HG03175 (cell line): Measurements from ENCODE around the gene SZT2.
A peak's percentile ranks its signal among the peaks of the same experiment; 100 is the strongest.
"Not testable (repeated sequence)": the region's sequence is repeated elsewhere in the genome, so short reads cannot be mapped to it uniquely, and the experiment has no call there.

Experiments used
- ATAC-seq: cut with Tn5 transposase; IDR thresholded peaks from one replicate; pipeline ENCODE4 v1.9.1; 2021; ENCODE audit warnings: mild to moderate bottlenecking, moderate library complexity; ENCODE audit not compliant: unreplicated experiment

Gene SZT2

DNA sequence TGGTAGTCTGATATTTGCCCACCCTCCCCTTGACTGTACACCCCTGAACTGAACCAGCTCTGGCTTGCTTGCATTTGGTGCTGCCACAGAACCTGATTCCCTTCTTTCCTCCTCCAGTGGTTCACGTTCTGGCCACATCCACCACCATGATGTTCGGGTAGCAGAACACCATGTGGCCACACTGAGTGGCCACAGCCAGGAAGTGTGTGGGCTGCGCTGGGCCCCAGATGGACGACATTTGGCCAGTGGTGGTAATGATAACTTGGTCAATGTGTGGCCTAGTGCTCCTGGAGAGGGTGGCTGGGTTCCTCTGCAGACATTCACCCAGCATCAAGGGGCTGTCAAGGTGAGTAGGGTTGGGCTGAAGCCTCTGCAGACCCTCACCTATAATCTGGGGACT, 29.1 kb upstream of the SZT2 start:
- no peak for ATAC-seq

DNA sequence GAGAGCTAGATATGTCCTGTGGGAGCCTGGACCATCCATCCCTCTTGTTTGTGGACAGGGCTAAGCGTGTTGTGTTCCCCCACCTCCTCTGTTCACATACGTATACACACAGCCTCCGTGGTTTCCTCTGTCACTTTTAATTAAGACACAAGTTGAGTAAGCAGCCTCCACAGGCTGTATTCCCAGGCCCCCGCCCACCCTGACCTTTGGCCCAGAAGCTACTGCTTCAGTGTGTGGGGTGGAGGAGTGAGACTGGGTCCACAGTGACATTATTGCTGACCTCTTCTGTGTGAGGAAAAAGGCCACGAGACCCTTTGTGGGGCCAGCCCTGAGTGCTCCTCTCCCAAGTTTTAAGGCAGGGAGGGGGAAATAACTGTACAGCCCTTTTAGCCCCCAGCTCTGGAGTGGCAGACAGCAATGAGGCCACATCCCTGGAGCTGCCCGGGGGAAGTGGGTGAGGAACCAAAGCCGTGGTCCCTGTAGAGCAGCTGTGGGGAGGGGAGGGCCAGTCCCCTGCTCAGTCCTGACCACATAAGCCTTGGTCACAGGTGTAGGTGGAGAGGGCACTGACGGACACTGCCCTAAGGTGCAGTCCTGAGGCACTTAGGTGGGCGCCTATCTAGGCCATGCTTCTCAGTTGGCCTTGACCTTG, 26.3 kb upstream of the SZT2 start:
- no peak for ATAC-seq

DNA sequence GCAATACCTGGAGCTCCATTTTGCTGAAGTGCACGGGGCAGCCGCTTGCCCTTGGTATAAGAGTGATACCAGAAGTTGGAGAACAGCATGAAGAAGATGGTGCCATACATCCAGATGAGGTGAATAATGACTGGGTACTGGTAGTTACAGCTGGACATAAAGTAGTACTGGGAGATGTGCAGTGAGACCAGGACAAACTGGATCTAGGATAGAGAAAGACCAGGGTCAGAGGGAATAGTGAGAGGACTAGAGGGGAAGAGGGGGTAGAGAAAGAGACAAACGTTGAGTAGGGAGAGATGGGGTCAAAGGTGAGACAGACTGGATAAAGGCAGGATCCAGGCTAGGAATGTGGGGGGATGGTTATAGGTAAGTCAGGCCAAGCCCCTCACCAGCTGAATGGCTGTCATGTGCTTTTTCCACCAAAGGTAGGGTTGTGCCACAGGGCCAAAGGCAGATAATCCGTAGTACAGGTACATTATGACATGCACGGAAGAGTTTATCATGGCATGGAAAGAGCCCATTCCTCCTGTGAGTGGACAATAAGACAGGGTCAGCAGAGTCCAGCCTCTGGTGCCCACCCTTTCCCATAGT, 25.7 kb upstream of the SZT2 start:
- ATAC-seq, result no peak

DNA sequence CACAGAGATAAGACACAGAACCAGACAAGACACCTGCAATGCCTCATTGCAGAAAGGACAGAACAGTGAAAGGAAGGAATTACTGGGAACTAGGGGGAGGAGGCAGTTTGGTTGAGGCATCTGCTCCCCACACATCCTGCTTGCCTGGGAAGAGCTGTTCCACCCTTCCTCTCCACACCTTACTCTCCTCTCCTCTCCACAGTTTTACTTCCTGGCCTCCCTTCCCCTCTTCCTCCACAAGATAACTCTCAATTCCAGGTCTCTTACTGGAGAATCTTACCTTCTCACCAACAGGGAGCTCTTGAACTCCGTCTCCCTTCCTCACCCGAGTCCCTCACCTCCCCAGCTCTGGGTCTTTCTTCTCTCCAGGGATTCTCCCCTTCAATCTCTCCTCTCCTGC, 24.0 kb upstream of the SZT2 start:
- no peak for ATAC-seq

DNA sequence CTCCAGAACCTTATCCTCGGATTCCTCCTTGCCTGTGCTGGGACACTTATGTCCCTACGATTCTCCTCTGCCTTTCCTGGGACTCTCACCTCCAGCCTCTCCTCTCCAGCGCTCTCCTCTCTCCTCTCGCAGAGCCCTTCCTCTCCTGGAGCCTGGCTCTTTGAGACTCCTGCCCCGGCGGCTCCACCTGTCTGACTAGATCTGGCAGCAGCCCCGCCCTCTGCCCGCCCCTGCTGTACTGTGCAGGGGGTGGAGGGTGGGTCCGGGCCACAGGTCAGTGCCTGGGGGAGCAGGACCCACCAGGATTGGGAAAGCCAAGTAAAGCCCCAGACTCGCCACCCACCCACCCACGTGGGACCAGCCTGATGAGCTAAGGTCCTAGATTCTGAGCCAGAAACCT, 23.5 kb upstream of the SZT2 start:
- no peak for ATAC-seq

DNA sequence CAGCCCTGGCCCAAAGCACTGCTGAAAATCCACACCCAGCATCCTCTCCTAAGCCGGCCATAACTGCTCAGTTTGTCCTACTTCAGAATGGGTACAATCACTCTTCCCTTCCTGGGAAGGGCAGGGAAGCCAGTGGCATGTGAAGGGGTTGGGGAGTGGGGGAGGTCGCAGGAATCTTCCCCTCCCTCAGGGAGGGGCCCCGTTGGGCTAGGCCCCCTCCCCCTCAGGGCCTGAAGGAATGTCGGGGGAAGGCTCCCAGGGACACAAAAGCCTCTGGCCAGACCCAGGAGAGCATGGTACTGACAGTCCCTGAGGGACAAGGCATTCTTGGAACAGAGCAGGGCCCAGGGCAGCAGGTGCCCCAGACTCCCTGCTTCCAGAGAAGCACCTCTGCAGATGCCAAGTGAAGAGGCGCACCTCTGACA, 23.1 kb upstream of the SZT2 start:
- ATAC-seq, result no peak

DNA sequence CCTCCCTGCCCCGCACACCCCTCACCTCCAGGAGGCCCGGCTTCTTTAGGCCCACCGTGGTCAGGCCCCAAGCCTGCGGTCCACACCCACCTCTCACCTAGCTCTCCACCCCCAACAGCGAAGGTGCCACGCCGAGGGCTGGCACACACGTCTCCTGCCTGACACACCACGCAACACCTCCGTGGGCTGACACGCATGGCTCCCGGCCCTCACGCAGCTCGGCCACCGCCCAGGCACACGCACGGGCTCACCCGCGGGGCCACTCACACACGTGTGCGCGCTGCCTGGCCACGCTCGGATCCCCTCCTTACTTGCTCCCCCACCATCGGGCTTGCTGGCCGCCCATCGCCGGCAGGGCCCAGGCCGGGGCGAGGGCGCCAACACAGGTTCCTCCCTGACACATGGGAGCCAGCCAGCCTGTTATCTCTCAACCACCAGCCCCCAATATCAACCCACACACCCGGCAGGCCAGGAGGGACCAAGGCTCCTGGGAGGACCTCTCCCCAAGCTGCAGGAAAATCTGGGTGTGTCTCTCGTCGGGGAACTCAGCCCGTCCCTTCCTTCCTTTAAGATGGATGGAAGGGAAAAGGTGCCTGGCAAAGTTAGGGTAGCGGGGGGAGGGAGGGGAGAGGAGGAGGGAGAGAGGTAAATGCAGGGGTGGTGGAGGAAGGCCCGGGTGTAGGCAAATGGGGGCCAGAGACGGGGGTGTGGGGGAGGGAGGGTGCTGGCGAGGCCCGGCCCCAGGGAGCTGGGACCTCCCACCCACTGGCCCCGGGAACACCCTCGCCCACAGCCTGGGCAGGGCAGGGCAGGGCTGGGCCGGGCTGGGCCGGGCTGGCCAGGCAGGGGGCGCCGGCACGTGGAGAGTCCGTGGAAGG, 22.4 kb upstream of the SZT2 start:
- ATAC-seq, result peak; percentile 29

DNA sequence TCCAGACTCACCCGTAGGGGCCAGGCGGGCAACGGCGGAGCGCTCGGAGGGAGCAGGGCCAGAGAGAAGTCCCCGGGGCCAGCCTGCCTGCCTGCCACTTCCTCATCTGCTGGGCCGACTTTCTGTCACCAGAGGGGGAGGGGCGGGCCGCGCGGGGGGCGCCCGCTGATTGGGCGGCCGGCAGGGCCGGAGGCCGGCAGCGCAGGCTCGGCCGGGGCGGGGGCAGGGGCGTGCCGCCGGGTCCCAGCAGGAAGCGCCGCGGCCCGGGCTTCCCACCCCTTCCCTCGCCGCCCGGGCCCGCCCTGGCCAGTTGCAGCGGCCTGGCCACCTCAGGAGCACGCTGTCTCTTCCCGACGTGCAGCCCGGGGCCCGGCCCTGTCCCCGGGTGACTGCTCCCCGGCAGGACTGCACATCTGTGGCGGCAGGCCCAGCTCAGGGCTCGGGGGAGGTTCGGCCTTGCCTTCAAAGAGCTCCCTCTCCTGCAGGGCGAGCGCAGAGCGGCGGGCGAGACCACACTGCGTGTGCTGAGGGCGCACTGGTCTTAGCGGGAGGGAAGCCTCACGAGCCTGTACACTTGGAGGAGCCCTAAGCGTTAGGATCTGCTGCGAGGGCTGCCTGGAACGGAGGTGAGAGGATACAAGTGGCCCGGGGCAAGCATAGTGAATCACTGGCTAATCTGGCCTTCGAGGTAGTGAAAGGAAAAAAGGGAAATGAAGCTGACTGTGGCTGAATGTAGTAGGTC, 21.6 kb upstream of the SZT2 start, which contains the start of gene ELOVL1:
TSS of gene ELOVL1 (minus strand) at position 108 of the 742 bp plus-strand sequence. CDS start 2,402 bp downstream, outside the sequence.
- ATAC-seq, result peak; percentile 74

DNA sequence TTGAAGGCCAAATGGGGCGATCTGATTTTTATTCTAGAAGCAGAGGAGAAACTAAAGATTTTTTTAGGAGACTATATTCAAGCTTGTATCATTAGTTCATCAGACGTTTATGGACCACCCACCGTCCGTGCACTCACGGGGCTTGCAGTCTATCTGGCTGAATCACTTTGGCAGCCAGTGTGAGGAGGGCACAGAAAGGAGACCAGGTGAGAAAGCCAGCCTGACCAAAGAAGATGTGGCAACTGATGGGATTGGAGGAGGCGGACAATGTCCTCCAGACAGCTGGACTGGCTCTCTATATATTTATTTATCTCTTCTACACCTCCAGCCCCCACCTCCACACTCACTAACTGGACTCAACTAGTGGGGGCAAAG, 21.1 kb upstream of the SZT2 start:
- ATAC-seq, result peak; percentile 3

DNA sequence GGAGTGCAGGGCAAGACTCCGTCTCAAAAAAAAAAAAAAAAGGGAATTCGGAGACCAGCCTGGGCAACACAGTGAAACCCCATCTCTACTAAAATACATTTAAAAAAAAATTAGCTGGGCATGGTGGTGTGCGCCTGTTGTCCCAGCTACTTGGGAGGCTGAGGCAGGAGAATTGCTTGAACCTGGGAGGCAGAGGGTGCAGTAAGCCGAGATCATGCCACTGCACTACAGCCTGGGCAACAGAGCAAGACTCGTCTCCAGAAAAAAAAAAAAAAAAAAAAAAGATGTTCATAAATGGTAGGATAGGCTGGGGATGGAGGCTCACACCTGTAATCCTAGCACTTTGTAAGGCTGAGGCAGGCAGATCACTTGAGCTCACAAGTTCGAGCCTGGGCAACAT, 19.9 kb upstream of the SZT2 start:
- ATAC-seq, result not testable (repeated sequence)

DNA sequence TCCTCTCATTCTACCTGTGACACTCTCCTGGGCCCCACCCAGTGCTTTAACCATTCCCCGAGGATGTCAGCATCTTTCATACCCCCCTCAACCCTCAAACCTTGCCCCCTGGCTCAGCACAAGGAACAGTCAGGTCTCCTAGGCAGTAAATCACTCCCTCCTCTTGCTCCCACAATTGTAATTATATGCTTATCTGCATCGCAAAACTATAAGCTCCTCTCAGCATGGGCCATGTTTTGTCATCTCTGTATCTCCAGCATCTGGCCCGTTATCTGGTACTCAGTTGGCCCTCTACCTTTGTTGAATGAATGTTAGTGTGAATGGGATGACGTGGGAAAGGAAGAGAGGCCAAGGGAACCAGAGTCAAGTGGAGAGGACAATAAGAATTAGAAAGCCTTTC, 19.1 kb upstream of the SZT2 start:
- no peak for ATAC-seq

DNA sequence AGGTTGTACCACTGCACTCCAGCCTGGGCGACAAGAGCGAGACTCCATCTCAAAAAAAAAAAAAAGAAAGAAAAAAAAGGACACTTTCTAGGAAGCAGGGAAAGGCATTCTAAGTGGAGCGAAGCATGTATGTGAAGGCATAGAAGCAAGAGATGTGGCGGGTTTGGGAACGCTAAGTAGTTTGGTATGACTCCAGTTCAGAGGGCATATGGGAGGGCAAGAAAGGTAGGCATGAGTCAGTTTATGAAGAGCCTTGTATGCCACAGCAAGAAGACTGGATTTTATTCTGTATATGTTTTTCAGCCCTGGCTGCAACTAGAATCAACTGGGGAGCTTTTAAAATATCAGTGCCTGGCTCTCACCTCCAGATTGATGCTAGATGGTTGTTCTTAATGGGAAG, 17.5 kb upstream of the SZT2 start:
- ATAC-seq, result no peak

DNA sequence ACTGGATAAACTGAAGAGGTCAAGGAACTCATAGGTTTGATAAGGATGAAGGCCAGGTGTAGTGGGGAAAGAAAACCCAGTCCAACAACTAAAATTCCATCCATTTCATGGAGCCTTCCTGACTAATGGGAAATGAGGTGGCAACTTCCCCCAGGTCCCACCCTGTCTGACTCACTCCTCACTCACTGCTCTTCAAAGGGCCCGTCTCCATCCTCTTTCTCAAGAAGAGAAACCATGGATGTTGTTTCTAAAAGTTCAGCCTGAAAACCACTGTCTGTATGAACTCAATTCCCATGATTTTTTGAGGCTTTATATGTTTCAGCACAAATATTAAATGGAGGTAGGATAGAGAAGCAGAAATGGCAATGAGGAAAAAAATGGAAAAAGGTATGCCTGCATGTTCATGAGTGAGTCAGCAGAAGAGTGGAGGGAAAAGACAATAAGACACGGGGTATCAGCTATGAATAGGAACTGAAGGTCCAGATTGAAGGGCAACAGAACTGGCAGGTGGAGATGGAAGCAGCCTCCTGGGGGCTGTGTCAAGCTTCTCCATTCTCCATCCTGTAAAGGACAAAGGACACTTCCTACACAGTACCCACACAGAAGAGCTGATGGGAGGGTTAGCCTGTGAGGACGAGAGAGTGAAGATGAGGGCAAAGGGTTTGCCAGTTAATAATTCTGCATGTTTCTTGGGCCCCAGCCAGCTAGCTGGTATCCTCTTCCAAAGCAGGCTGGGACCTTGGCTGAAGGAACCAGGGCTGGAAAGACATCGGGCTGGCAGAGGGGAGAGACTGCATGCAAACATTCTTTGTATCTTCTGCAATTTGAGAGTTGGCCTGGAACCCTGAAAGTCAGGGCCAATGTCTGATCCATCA, 16.4 kb upstream of the SZT2 start:
- no peak for ATAC-seq

DNA sequence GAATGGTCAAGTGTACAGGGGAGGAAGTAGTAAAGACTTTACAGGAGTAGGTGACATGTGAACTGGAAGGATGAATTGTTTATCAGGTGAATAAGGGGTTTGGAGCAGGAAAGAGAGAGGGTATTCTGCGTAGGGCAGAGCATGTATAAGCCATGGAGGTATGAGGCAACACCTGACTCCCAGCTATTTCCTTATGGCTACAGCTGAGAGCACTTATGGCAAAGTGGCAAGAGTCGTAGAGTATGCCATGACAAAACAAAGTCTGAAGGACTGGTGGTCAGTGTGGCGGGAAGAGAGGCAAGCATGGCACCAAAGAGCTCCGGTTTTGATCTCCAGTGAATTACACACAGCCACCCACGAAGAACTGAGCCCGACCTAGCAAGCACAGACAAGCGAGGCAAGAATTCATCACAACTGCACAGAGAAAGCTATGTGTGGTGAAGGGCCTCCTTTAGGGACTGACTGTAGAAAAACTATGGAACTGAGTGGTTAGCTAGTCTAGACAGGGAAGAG, 12.9 kb upstream of the SZT2 start:
- ATAC-seq, result no peak

DNA sequence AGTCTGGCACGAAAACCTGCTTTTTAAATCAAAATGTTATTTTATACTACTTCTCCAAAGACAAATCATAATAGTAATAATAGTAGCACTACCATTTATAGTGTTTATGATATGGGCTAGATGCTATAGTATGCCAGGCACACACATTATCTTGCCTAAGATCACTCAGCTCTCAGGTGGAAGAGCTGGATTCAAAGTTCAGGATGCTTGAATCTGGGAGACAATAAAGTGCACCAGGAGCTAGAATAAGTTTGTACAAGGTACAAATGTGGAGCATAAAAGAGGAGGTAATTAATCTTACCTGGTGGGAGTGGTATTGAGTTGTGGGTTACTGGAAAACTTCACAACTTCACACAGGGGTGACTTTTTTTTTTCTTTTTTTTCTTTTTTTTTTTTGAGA, 11.9 kb upstream of the SZT2 start:
- ATAC-seq, result no peak

DNA sequence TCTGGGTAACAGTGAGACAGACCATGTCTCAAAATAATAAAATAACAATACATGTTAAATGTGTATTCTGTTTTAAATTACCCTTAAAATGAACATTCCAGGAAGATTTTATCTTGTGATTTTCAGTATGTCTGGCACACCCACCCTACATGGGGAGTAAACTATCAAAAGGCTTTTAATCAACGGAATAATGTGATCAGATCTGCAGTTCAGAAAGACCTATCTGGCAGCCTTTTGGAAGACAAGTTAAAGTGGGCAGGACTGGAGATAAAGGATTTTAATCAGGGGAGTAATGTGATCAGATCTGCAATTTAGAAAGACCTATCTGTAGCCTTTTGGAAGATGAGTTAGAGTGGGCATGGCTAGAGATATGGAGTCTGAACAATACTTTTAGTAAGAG, 10.2 kb upstream of the SZT2 start:
- ATAC-seq, result no peak

DNA sequence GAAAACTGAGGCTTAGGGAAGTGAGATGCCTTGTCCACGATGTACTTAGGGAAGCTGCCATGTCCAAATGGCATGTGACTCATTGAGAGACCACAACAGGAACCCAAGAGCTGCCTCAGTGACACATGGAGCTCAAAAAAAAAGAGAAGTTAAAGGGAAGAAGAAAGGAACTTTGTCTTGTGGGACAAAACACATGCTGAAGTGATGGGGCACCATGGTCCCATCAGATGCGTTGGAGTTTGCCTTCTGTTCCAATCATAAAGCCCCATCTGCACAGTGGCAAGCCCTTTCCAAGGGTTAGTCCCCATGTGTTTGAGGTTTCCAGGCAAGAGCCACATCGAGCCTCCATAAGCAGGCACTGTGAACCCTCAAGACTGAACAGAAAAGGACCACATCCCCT, 8.1 kb upstream of the SZT2 start:
- no peak for ATAC-seq

DNA sequence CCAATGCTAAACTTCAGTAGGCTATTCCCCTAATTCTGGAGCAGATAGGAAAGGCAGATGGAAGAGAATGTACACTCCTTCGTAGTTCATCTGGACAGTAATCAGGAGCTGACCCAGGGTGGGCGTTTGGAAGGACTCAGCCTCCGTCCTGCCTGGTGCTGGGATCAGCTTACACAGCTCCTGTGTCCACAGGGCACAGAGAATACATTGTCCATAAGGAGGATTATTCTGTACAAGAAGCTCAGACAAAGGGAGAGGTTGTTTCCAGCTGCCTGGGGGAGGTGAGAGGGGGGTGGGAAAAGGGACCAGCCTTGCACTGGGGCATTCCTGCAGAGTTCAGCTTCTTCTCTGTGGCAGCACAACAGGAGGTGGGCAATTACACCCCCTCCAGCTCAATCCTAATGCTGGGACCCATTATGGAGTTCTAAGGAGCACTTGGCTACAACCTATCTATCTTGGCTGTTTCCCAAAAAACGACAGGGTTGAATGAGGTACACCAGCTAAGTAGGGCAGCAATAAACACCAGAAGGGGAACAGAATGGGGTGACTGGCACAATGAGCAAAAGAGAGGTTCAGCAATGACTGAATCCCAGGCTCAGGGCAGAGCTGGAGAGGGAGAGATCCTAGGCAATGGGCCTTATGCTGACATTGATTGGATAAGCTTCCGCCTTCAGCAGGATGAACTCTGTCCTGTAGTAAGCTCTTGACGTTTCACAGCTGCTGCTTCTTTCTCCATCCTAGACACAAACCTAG, 7.5 kb upstream of the SZT2 start:
- no peak for ATAC-seq

DNA sequence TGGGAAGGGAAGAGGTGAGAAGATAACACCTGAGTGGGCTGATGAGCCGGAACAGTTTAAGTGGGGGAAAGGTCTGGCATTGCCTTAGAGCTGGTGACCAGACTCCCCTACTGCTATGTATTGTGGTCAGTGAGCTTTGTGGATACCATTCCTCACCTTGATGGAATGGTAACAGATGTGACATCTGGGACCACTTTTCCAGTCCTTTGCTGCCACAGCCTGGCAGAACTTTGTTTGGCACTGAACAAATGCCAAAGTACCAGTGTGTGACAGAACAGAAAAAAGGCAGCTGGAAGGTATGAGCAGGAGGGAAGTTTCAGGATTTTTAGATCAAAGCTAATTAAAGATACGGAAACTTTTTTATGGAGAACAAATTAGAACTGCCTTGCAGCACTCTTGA, 6.2 kb upstream of the SZT2 start:
- no peak for ATAC-seq
